HG03108 (cell line): ENCODE measurements around the gene KLRB1.
"Not testable (repeated sequence)": the region's sequence is repeated elsewhere in the genome, so short reads cannot be mapped to it uniquely, and the experiment has no call there.

ENCODE experiments used
- ATAC-seq: cut with Tn5 transposase; IDR thresholded peaks from one replicate; pipeline ENCODE4 v1.9.1; 2021; ENCODE audit warnings: moderate library complexity; ENCODE audit not compliant: unreplicated experiment

KLRB1 gene

GRCh38 chr12:9545489-9545888, 62.2 kb downstream of the KLRB1 start:
- ATAC-seq: not testable (repeated sequence)
